SK-N-MC (cell line): Measurements from ENCODE around the gene MCC.

Experiments used
- EZH2 ChIP-seq: fragments of 200-600 bp; sonication (generic); IDR thresholded peaks from one replicate; pipeline ENCODE4 v1.6.1; 2017; ENCODE audit warnings: antibody characterized with exemption
- POLR2AphosphoS5 ChIP-seq: IDR thresholded peaks from 2 replicates; pipeline ENCODE4 v1.6.1; 2012; ENCODE audit warnings: mild to moderate bottlenecking, low read depth, low read length, borderline replicate concordance

DNA sequence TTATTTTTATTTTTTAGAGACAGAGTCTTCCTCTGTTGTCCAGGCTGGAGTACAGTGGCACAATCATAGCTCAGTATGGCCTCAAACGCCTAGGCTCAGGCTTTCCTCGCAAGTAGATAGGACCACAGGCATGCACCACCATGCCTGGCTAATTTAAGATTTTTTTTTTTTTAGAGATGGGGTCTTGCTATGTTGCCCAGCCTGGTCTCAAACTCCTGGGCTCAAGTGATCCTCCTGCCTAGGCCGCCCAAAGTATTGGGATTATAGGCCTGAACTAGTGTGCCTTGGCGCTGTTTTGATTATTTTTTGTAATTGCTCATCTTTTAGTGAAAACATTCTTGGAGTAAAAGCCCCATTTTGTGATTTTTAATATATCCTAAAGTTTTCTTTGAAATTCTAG is 30.6 kb upstream of the MCC start:
- no peak for TF ChIP-seq POLR2AphosphoS5
- no peak for TF ChIP-seq EZH2
